Fibroblast of mammary gland (primary cell): ENCODE results near the gene OTUD5.

Source experiments
- DNase-seq: peaks from one replicate; pipeline ENCODE4 v3.0.0-alpha.2; 2010; ENCODE audit warnings: low read depth
- H3K4me3 ChIP-seq: 2 replicates; pipeline ENCODE4 v1.5.1; 2011; ENCODE audit warnings: low read depth, mild to moderate bottlenecking, low read length, moderate library complexity; ENCODE audit not compliant: control insufficient read depth
- CTCF ChIP-seq: conservative IDR thresholded peaks from 2 replicates; pipeline ENCODE4 v1.5.1; 2011; ENCODE audit warnings: low read depth, low read length, inconsistent platforms; ENCODE audit not compliant: control insufficient read depth, insufficient read depth

The OTUD5 gene

GRCh38 chrX:48911412-48912182 lies 45.8 kb downstream of the OTUD5 start, which contains the start of gene SLC35A2:
Gene SLC35A2 (minus strand): TSS chrX:48911646. CDS start chrX:48911636, 10 bp downstream.
- peak; percentile 58 for DNase-seq
- peak within 1 kb of the TSS; percentile 68 for H3K4me3 ChIP-seq
- TF ChIP-seq CTCF, result no peak

- no peak for TF ChIP-seq CTCF
- H3K4me3 ChIP-seq, result peak overlapping the region; percentile 68
- peak; percentile 19 for DNase-seq
These were observed 46.4 kb downstream of the OTUD5 start for GRCh38 chrX:48910926-48911411.

- no peak for TF ChIP-seq CTCF
- DNase-seq, result no peak
- no peak overlapping the region for H3K4me3 ChIP-seq
These were observed 47.6 kb downstream of the OTUD5 start for GRCh38 chrX:48909703-48910294.

GRCh38 chrX:48908600-48908999 lies 48.8 kb downstream of the OTUD5 start:
- H3K4me3 ChIP-seq, result no peak overlapping the region
- no peak for DNase-seq
- no peak for TF ChIP-seq CTCF

- DNase-seq, result no peak
- H3K4me3 ChIP-seq, result no peak overlapping the region
- no peak for TF ChIP-seq CTCF
These were observed 52.2 kb downstream of the OTUD5 start for GRCh38 chrX:48905090-48905790.

- no peak for DNase-seq
- no peak for TF ChIP-seq CTCF
- no peak overlapping the region for H3K4me3 ChIP-seq
These were observed 52.8 kb downstream of the OTUD5 start for GRCh38 chrX:48904626-48905025.
